ENCODE results near the gene BCO2. TPM values are rescaled to one million over a fixed set of nuclear protein-coding genes. Genes with fewer than 3 reads are reported as not detected.

Gene BCO2
- total RNA-seq, 2 donors from 2014 or later, result 1.4 to 4.5 TPM

DNA sequence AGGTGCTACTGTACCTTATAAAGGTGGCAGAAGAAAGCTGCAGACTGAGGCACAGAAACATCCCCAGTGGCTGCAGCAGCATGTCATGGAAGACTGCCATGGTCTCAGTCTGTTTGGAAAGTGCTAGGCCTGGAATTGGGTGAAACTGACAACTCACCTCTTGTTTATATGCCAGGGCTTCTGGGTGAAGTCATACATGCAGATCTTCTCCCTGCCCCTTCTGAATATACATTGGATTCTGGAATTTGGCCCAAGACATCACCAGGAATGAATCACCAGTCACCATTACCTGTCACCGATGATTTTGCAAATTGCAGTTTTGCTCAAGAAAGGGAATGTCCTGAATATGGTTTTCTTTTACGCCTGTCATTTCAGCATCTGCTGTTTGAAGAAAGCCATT lies 85.2 kb downstream of the BCO2 start, which contains the start of gene PLET1:
PLET1 (minus strand) TSS at position 371 of the 400 bp plus-strand sequence; CDS start at position 100, 271 bp downstream.
- Mint-ChIP-seq H3K4me1 (ENCODE audit: low read depth in 2 of 2) (no peaks in the 10 kb centered on the region), H3K27ac (no peak within 1 kb of the TSS), H3K4me3 (no peak within 1 kb of the TSS), H3K27me3 (no peaks in the 10 kb centered on the region), H3K36me3 (no peaks in the 10 kb centered on the region), H3K9me3 (no peaks in the 10 kb centered on the region)
- DNase-seq (ENCODE audit: low spot score) (no peak), ATAC-seq (no peak)

DNA sequence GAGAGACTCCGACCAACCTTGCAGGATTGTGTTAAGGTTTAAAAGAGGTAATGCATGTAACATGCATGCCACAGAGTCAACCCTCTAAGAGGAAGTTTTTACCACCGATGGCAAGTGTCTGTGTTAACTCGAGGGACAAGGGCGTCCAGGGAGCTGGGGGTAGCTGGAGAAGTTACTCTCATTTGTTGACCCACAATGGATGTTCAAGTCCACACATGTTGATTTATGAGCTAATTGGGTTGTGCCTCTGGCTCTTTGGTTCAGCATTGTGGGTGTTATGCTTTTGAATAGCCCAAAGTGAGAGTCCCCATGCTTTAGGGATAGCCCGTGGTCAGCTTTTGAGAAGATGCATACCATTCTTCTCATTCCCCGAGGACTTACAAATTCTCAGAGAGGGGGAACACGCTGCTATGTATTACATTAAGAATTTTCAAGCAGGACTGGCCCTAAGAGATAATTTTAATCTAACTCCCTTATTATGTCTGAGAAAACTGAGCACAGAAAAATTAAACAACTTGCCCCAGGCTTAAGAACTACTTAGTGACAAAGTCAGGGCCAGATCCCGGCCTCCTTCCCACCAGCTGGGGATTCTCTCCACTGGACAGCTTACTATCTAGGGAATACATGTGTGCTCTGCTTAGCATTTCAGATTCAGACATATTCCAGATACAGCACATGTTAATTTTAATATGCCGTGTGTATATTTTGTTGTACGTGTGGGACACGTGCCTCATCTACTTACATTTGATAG lies 90.5 kb downstream of the BCO2 start:
- DNase-seq (ENCODE audit: low spot score), result no peak
- H3K27ac Mint-ChIP-seq, result no peak overlapping the region
- ATAC-seq, result no peak
- no peaks in the 10 kb centered on the region for H3K27me3 Mint-ChIP-seq
- no peaks in the 10 kb centered on the region for H3K9me3 Mint-ChIP-seq
- no peaks in the 10 kb centered on the region for H3K4me1 Mint-ChIP-seq (ENCODE audit: low read depth in 2 of 2)
- no peak overlapping the region for H3K4me3 Mint-ChIP-seq
- H3K36me3 Mint-ChIP-seq, result no peaks in the 10 kb centered on the region

DNA sequence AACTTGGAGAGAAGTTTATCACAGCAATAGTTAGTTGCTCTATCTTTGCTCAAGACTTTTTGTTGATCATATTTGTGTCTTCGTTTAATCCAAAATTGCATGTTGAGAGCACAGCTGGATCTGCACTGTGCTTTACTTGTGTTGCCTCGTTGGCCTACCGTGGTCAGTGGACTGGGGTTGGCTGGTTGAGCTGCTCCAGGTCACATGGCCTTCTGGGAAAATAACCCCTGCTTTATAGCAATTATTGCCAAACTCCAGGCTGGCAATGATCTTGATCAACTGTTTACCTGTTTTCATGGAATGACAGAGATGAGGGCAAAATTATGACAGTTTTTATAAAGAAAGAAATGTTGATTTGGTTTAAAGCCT lies 91.1 kb downstream of the BCO2 start:
- DNase-seq (ENCODE audit: low spot score) (no peak), ATAC-seq (no peak)
- no peaks in the 10 kb centered on the region for H3K4me1 Mint-ChIP-seq (ENCODE audit: low read depth in 2 of 2)
- H3K27me3 Mint-ChIP-seq, result no peaks in the 10 kb centered on the region
- H3K9me3 Mint-ChIP-seq, result no peaks in the 10 kb centered on the region
- H3K4me3 Mint-ChIP-seq, result no peak overlapping the region
- H3K27ac Mint-ChIP-seq, result no peak overlapping the region
- H3K36me3 Mint-ChIP-seq, result no peaks in the 10 kb centered on the region

DNA sequence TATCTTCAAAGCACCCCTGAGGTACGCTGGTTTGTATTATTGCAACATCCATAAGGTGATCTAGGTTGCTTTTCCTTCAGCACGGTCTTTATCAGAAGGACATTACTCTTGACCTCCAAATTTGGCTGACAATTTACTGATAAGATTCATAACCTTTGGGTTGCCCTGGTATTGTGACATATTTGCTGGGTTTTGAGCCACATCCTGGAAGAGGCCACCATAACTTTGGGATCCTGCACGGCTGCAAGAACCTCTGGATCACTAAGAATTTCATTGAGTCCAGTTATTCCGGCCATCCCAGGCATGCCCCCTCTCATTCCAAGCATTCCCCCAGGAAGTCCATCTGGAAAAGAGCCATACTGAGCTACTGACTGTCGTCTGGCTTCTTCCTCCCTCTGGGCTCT lies 91.9 kb downstream of the BCO2 start:
- Mint-ChIP-seq H3K27ac (no peak overlapping the region), H3K4me3 (no peak overlapping the region), H3K9me3 (no peaks in the 10 kb centered on the region), H3K4me1 (ENCODE audit: low read depth in 2 of 2) (no peaks in the 10 kb centered on the region), H3K27me3 (no peaks in the 10 kb centered on the region), H3K36me3 (no peaks in the 10 kb centered on the region)
- no peak for ATAC-seq
- DNase-seq (ENCODE audit: low spot score), result no peak

GRCh38 chr11:112268406-112268805 lies 93.1 kb downstream of the BCO2 start:
- Mint-ChIP-seq H3K27ac (no peak overlapping the region), H3K4me3 (no peak overlapping the region), H3K9me3 (no peaks in the 10 kb centered on the region), H3K27me3 (no peaks in the 10 kb centered on the region), H3K4me1 (ENCODE audit: low read depth in 2 of 2) (no peaks in the 10 kb centered on the region), H3K36me3 (no peaks in the 10 kb centered on the region)
- ATAC-seq (no peak), DNase-seq (ENCODE audit: low spot score) (no peak)

Other genes starting within 250 kb of the BCO2 start
- 1 to 10 TPM in 1 of 2 donors, under 1 TPM in 1; 0.45 to 7.3 TPM for gene DIXDC1, start 238.2 kb upstream of the BCO2 start, total RNA-seq
- gene DLAT, start 150.1 kb upstream of the BCO2 start, total RNA-seq, result 10 to 100 TPM; 37.3 to 40.9 TPM
- gene PIH1D2, start 101.5 kb upstream of the BCO2 start, total RNA-seq, result under 1 TPM in 1 of 2 donors, not detected in 1; 0.48 TPM
- gene NKAPD1, start 101.2 kb upstream of the BCO2 start, total RNA-seq, result 10 to 100 TPM; 15.8 to 21.1 TPM
- 10 to 100 TPM; 54.6 to 71.1 TPM for gene TIMM8B, start 88.8 kb upstream of the BCO2 start, total RNA-seq
- 10 to 100 TPM; 71.2 to 82.3 TPM for gene SDHD, start 88.6 kb upstream of the BCO2 start, total RNA-seq
- 1 to 10 TPM; 1.3 to 4.6 TPM for gene IL18, start 11.4 kb upstream of the BCO2 start, total RNA-seq
- under 1 TPM in 1 of 2 donors, not detected in 1; 0.62 TPM for gene TEX12, start 8.1 kb upstream of the BCO2 start, total RNA-seq
- gene PTS, start 50.9 kb downstream of the BCO2 start, total RNA-seq, result 10 to 100 TPM; 36.2 to 36.8 TPM
- not detected for gene PLET1, start 85.3 kb downstream of the BCO2 start, total RNA-seq